ENCODE measurements around the gene PRAC2.

PRAC2 gene

GRCh38 chr17:48726114-48726915 is 3.3 kb downstream of the PRAC2 start:
- TF ChIP-seq, protein P1, sequence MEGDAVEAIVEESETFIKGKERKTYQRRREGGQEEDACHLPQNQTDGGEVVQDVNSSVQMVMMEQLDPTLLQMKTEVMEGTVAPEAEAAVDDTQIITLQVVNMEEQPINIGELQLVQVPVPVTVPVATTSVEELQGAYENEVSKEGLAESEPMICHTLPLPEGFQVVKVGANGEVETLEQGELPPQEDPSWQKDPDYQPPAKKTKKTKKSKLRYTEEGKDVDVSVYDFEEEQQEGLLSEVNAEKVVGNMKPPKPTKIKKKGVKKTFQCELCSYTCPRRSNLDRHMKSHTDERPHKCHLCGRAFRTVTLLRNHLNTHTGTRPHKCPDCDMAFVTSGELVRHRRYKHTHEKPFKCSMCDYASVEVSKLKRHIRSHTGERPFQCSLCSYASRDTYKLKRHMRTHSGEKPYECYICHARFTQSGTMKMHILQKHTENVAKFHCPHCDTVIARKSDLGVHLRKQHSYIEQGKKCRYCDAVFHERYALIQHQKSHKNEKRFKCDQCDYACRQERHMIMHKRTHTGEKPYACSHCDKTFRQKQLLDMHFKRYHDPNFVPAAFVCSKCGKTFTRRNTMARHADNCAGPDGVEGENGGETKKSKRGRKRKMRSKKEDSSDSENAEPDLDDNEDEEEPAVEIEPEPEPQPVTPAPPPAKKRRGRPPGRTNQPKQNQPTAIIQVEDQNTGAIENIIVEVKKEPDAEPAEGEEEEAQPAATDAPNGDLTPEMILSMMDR (IDR thresholded peaks at IDR 0.05; ENCODE audit: control insufficient read depth, insufficient read depth, low read depth, low read length, missing control alignments), result no peak
- H3K4me3 ChIP-seq (ENCODE audit: control insufficient read depth, low read depth, low read length), result no peak overlapping the region
- DNase-seq (ENCODE audit: low read depth), result no peak

DNA sequence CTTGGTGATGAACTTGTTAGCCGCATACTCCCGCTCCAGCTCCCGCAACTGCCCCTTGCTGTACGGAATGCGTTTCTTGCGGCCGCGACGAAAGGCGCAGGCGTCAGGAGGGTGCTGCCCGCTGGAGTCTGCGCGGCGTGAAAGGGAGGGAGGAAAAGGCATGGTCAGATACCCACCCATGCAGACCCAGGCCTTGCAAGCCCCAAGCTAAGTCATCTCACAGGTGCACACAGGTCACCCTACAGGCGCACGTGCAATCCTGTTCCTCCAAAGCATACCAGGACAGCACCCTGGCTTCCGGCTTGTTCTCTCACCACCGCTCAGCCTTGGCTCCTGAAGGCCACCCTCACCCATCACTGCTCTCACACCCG is 3.9 kb downstream of the PRAC2 start:
- DNase-seq (ENCODE audit: low read depth), result no peak
- TF ChIP-seq, protein P1 (IDR thresholded peaks at IDR 0.05; ENCODE audit: control insufficient read depth, insufficient read depth, low read depth, low read length, missing control alignments), result no peak
- H3K4me3 ChIP-seq (ENCODE audit: control insufficient read depth, low read depth, low read length), result no peak overlapping the region

- peak overlapping the region; percentile 65 for H3K4me3 ChIP-seq (ENCODE audit: control insufficient read depth, low read depth, low read length)
- no peak for DNase-seq (ENCODE audit: low read depth)
- TF ChIP-seq, protein P1 (IDR thresholded peaks at IDR 0.05; ENCODE audit: control insufficient read depth, insufficient read depth, low read depth, low read length, missing control alignments), result no peak
Observed at GRCh38 chr17:48727415-48728175, 4.6 kb downstream of the PRAC2 start.

- peak within 1 kb of the TSS; percentile 65 for H3K4me3 ChIP-seq (ENCODE audit: control insufficient read depth, low read depth, low read length)
- DNase-seq (ENCODE audit: low read depth), result peak; percentile 38
- TF ChIP-seq, protein P1 (IDR thresholded peaks at IDR 0.05; ENCODE audit: control insufficient read depth, insufficient read depth, low read depth, low read length, missing control alignments), result no peak
Observed at GRCh38 chr17:48728232-48729231, 5.5 kb downstream of the PRAC2 start, which contains the start of gene HOXB13. Gene HOXB13 (minus strand): TSS chr17:48728750. CDS start chr17:48728593, 157 bp downstream.

GRCh38 chr17:48729335-48730239 is 6.6 kb downstream of the PRAC2 start:
- DNase-seq (ENCODE audit: low read depth), result no peak
- H3K4me3 ChIP-seq (ENCODE audit: control insufficient read depth, low read depth, low read length), result peak overlapping the region; percentile 65

More at GRCh38 chr17:48729335-48730239, 6.6 kb downstream of the PRAC2 start:
- TF ChIP-seq, protein P1 (IDR thresholded peaks at IDR 0.05; ENCODE audit: control insufficient read depth, insufficient read depth, low read depth, low read length, missing control alignments), result no peak

All from AG09309 (cell line).